GM21423 (cell line): ENCODE measurements around the gene PNN.
"Not testable (repeated sequence)": the region's sequence is repeated elsewhere in the genome, so short reads cannot be mapped to it uniquely, and the experiment has no call there.

ENCODE experiments used
- ATAC-seq: cut with Tn5 transposase; IDR thresholded peaks from one replicate; pipeline ENCODE4 v1.9.1; 2021; ENCODE audit warnings: mild to moderate bottlenecking, moderate library complexity; ENCODE audit not compliant: unreplicated experiment

Gene PNN

GRCh38 chr14:39180553-39180952 lies 5.5 kb downstream of the PNN start:
- no peak for ATAC-seq

GRCh38 chr14:39181026-39181692 lies 6.1 kb downstream of the PNN start:
- no peak for ATAC-seq

GRCh38 chr14:39181693-39182047 lies 6.6 kb downstream of the PNN start:
- ATAC-seq = no peak

- no peak for ATAC-seq
Measured at GRCh38 chr14:39182770-39183684, 8.0 kb downstream of the PNN start.

GRCh38 chr14:39183685-39184003 lies 8.6 kb downstream of the PNN start:
- not testable (repeated sequence) for ATAC-seq

DNA sequence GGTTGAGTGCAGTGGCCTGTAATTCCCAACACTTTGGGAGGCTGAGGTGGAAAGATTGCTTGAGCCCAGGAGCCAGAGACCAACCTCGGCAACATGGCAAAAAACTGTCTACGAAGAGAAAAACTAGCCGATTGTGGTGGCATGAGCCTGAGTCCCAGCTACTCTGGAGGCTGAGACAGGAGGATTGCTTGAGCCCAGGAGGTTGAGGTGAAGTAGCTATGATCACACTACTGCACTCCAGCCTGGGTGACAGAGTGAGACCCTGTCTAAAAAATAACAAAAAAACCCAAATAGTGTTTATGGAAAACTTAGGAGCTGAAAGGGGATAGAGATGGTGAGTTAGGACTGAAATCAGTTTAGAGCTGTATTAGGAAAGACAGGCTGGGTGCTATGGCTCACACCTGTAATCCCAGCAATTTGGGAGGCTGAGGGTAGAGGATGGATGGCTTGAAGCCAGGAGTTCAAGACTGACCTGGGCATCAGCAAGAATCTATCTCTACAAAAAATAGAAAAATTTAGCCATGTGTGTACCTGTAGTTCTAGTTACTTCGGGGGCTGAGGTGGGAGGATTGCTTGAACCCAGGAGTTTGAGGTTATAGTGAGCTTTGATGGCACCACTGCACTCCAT lies 9.7 kb downstream of the PNN start:
- no peak for ATAC-seq

DNA sequence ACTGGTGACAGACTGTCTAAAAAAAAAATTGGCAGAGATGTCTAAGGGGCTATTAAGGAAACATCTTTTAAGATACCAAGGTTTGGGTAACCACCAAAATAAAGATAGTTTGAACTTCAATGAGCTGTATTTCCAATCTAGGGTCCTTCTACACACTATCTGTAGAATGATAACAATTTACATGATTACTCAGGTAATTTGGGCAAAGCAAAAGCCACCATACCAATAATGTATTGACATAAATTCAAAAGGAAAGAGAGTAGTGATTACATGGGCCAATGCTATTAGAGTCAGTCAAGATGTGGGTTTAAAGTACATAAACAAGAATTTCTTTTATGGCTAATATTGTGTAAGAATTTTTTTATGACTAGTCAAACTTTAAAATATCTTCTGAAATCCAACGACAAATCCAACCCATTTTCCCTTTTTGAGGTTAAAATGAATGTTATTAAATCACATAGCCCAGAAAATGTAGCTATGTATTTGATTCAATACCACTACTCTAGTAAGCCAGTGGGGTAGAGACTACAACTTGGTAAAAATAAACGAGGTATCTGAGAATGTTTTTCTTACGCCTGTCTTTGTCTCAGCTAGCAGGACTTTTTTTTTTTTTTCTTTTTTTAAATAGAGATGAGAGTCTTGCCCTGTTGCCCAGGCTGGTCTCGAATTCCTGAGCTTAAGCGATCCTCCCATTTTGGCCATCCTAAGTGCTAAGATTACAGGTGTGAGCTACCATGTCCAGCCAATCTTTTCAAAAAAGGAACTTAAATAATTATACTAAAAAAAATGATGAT lies 10.4 kb downstream of the PNN start:
- no peak for ATAC-seq

DNA sequence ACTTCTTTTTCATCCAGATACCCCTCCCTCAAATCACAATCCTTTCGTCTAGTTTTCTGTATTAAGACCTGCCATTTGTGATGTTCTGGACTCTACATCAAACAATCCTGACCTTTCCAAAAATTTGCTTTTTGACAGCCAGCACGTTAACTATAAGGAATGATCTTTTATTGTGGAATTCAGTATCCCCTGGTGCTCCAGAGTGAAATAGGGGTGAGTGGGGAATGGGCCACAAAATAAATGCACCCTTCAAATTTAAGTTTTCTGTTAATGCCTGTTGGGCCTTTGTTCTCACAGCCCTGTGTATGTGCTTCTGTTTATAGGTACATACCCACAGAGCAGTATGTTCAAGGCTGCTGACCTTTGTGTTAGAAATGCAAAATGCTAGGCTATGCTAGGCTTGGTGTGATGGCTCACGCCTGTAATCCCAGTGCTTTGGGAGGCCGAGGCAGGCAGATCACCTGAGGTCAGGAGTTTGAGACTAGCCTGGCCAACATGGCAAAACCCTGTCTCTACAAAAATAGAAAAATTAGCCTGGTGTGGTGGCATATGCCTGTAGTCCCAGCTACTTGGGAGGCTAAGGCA lies 12.0 kb downstream of the PNN start:
- ATAC-seq = no peak

- ATAC-seq = no peak
Measured at GRCh38 chr14:39203659-39204606, 28.9 kb downstream of the PNN start.

- ATAC-seq = not testable (repeated sequence)
Measured at GRCh38 chr14:39207430-39207829, 32.4 kb downstream of the PNN start.

GRCh38 chr14:39211109-39211741 lies 36.2 kb downstream of the PNN start:
- no peak for ATAC-seq

DNA sequence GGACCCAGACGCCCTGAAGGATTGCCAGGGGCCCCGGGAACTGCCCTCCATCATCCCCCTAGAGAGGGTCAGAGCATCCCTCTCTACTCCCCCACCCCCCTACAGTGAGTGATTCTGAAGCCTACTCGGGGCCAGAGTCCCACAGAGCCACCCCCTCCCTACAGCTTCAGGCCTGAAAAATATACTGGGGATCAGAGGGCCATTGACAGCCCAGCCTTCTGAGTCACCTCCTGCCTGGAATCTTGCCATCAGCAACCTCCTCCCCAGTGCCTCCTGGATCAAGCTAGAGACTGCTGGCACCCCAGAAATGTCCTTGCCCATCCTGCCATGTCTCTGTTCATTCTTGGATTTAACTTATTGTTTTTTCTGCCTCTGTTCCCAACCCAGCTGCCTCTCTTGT lies 37.0 kb downstream of the PNN start:
- ATAC-seq = no peak

GRCh38 chr14:39212693-39213092 lies 37.6 kb downstream of the PNN start:
- ATAC-seq = no peak

DNA sequence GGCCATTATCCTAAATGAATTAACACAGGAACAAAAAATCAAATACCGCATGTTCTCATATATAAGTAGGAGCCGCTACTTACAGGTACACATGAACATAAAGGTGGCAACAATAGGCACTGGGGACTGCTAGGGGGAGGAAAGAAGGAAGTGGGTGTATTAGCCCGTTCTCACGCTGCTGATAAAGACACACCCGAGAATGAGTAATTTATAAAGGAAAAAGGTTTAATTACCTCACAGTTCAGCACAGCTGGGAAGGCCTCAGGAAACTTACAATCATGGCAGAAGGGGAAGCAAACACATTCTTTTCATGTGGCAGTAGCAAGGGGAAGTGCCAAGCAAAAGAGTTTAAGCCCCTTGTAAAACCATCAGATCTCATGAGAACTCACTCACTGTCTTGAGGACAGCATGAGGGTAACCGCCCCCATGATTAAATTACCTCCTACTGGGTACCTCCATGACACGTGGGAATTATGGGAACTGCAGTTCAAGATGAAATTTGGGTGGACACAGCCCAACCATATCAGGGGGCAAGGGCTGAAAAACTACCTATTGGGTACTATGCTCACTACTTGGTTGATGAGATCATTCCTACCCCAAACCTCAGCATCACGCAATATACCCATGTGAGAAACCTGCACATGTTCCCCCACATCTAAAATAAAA lies 42.3 kb downstream of the PNN start:
- ATAC-seq = no peak

- no peak for ATAC-seq
Measured at GRCh38 chr14:39218171-39218769, 43.2 kb downstream of the PNN start.

GRCh38 chr14:39219075-39219499 lies 44.0 kb downstream of the PNN start:
- ATAC-seq = no peak

- not testable (repeated sequence) for ATAC-seq
Measured at GRCh38 chr14:39220473-39220872, 45.4 kb downstream of the PNN start.

DNA sequence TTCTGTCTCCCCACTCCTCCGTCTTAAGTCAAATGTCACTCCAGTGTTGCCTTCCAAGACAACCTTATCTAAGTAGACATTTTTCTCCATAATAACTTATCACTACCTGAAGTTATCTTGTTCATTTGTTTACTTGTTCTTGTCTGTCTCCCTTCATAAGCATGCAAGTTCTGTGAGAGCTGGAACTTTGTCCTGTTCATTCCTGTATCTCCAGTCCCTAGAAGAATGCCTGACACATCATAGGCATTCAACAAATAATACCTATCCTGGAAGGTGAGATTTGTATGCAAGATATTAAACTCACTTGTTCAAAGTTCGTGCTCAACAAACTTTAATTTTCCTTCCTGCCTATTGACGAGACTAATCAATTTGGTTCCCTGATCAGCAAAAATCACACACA lies 53.0 kb downstream of the PNN start:
- ATAC-seq = no peak
